ENCODE data around the gene SLC24A3. TPM values are rescaled to one million over a fixed set of nuclear protein-coding genes. Genes with fewer than 3 reads are reported as not detected.

The SLC24A3 gene
- total and polyA plus RNA-seq, 12 donors: 0.21 to 2.6 (median 0.84) TPM

DNA sequence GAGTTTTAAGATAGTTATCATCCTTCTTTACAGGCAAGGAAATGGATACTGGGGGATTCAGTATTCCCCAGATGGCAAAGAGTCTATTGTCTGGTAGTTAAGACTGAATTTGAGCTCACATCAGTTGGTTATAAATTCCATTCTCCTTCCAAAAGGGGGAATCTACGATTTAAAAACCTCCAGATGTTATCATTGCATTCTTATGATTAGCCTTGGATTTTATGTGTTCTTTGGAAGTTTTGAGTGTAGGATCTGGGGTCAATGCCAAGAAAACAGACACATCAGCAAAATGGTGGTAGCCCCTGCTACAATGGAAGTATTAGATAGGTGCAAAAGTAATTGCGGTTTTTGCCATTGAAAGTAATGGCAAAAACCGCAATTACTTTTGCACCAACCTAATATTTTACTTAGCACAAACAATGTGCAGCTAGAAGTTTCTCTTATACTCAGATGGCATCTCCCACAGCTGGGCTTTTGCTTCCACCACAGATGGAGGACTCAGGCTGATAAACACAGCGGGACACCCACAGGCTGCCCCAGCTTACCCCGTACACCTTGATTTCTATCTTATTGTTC, 377.4 kb downstream of the SLC24A3 start:
- Histone ChIP-seq H3K27ac (no peak overlapping the region), H3K27me3 (peaks cover 0 to 3% (median 0%) of the 10 kb centered on the region in 7 donors), H3K36me3 (no peaks in the 10 kb centered on the region), H3K9me3 (peaks cover 0 to 5% (median 0%) of the 10 kb centered on the region in 11 donors), H3K4me3 (no peak overlapping the region), H3K4me1 (peaks cover 0 to 6% (median 0%) of the 10 kb centered on the region in 9 donors)
- WGBS, 2 donors: 85 to 91% methylated on average over 5 of the region's 5 CpGs
- ATAC-seq (no peak), DNase-seq (no peak)
- TF ChIP-seq, protein P1, sequence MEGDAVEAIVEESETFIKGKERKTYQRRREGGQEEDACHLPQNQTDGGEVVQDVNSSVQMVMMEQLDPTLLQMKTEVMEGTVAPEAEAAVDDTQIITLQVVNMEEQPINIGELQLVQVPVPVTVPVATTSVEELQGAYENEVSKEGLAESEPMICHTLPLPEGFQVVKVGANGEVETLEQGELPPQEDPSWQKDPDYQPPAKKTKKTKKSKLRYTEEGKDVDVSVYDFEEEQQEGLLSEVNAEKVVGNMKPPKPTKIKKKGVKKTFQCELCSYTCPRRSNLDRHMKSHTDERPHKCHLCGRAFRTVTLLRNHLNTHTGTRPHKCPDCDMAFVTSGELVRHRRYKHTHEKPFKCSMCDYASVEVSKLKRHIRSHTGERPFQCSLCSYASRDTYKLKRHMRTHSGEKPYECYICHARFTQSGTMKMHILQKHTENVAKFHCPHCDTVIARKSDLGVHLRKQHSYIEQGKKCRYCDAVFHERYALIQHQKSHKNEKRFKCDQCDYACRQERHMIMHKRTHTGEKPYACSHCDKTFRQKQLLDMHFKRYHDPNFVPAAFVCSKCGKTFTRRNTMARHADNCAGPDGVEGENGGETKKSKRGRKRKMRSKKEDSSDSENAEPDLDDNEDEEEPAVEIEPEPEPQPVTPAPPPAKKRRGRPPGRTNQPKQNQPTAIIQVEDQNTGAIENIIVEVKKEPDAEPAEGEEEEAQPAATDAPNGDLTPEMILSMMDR (IDR thresholded peaks at IDR 0.05): no peak
- intact Hi-C loops (cut with DNase I): loop anchor here in 5 of 10 donors (2.0 to 10.0 kb wide), 3 partner anchors 72 to 685 kb away; no protein-coding TSS in a partner anchor

DNA sequence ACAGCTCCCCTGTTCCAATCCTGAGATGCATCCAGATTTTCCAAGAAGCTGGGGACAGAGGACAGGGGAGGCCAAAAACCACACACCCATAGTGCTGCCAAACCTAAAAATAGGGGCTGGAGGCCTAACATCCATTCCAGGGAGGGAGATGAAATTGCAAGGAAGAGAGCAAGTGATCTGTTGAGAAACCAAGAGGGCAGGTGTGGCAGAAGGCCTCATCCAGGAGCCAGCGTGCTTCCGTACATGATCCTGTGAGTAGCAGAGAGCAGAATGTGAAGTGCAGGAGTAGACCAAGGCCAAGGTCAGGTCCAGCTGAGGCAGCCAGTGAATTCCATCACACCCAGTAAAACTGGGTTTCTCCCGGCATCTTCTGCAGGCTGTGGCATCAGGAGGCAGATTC, 377.9 kb downstream of the SLC24A3 start:
- Histone ChIP-seq H3K36me3 (no peaks in the 10 kb centered on the region), H3K9me3 (peaks cover 0 to 5% (median 0%) of the 10 kb centered on the region in 11 donors), H3K27ac (no peak overlapping the region), H3K4me3 (no peak overlapping the region), H3K27me3 (peaks cover 0 to 3% (median 0%) of the 10 kb centered on the region in 7 donors), H3K4me1 (peaks cover 0 to 6% (median 0%) of the 10 kb centered on the region in 9 donors)
- TF ChIP-seq, protein P1 (IDR thresholded peaks at IDR 0.05): no peak
- ATAC-seq (no peak), DNase-seq (no peak)
- intact Hi-C loops (cut with DNase I): no loop called here
- WGBS, 2 donors: 88 to 95% methylated on average over 3 of the region's 3 CpGs

DNA sequence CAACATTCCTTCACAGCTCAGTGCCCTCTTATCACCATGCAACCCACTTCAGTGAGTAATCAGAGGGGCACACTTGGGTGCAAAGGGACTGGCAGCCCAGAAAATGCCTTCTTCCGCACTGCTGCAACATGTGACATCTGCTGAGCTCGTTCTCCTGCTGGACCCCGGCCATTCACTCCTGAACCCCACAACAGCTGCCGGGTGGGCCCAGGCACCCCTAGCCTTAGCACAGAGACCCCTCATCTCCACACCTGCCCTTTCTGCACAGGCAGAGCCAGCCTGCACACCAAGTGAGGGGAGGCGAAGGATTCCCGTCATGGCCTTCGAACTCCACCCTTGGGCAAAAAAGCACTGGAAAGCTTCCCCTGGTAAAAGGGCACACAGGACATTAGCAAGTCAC, 381.3 kb downstream of the SLC24A3 start:
- H3K27me3 ChIP-seq: peaks cover 0 to 3% (median 0%) of the 10 kb centered on the region in 7 donors
- no peaks in the 10 kb centered on the region for H3K36me3 ChIP-seq
- H3K9me3 ChIP-seq: peaks cover 0 to 5% (median 0%) of the 10 kb centered on the region in 11 donors
- 74 to 82% methylated on average over 7 of the region's 7 CpGs for WGBS, 2 donors
- no peak overlapping the region for H3K27ac ChIP-seq
- peaks cover 0 to 5% (median 0%) of the 10 kb centered on the region in 9 donors for H3K4me1 ChIP-seq
- intact Hi-C loops (cut with DNase I): no loop called here
- H3K4me3 ChIP-seq: no peak overlapping the region
- TF ChIP-seq, protein P1 (IDR thresholded peaks at IDR 0.05): no peak
- DNase-seq: no peak
- no peak for ATAC-seq

DNA sequence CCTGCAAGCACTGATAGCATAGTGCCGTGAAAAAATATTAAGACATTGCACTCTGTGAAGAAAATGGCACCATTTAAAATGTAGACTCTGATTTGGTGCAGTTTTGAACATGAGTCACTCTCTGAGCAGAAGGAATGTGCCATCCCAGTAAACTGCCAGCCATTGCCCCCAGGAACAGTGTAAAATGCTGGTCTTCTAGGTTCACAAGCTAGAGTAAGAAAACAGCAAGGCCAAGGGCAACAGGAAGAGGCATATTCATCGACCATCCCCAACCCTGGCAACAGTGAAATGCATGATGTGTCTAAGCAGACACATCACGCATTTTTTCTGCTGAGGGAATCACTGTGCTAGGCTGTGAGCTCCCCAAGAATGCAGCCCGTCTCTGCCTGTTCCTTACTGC, 382.5 kb downstream of the SLC24A3 start:
- intact Hi-C loops (cut with DNase I): no loop called here
- Histone ChIP-seq H3K27ac (no peak overlapping the region), H3K36me3 (no peaks in the 10 kb centered on the region), H3K4me1 (no peaks in the 10 kb centered on the region), H3K27me3 (peaks cover 0 to 3% (median 0%) of the 10 kb centered on the region in 7 donors), H3K4me3 (no peak overlapping the region), H3K9me3 (peaks cover 0 to 5% (median 0%) of the 10 kb centered on the region in 11 donors)
- DNase-seq (no peak), ATAC-seq (no peak)
- WGBS, 2 donors: 77 to 83% methylated on average over 4 of the region's 4 CpGs
- TF ChIP-seq, protein P1 (IDR thresholded peaks at IDR 0.05): no peak
